Measurements from ENCODE around the gene KLHL6.

DNA sequence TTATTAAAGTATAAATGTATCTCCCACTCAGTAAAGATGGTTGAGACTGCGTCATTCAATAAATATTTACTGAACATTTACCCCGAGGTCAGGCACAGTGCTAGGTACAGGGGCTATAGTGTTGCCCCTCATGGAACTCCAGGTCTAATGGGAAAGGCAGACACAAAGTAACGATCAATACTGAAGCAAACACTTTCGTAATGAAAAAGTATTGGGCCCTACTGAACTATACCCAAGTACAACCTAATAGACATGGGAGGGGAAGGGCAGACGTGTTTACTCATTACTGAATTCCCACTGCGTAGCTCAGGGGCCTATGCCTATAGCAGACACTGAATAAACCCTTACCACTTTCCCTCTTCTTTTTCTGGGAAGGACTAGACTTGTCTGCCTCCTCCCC lies 56.9 kb downstream of the KLHL6 start:
- no peak for TF ChIP-seq POLR2A (IDR thresholded peaks at IDR 0.05)
- TF ChIP-seq, protein P1, sequence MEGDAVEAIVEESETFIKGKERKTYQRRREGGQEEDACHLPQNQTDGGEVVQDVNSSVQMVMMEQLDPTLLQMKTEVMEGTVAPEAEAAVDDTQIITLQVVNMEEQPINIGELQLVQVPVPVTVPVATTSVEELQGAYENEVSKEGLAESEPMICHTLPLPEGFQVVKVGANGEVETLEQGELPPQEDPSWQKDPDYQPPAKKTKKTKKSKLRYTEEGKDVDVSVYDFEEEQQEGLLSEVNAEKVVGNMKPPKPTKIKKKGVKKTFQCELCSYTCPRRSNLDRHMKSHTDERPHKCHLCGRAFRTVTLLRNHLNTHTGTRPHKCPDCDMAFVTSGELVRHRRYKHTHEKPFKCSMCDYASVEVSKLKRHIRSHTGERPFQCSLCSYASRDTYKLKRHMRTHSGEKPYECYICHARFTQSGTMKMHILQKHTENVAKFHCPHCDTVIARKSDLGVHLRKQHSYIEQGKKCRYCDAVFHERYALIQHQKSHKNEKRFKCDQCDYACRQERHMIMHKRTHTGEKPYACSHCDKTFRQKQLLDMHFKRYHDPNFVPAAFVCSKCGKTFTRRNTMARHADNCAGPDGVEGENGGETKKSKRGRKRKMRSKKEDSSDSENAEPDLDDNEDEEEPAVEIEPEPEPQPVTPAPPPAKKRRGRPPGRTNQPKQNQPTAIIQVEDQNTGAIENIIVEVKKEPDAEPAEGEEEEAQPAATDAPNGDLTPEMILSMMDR (IDR thresholded peaks at IDR 0.05) = no peak

Measured in adrenal gland (tissue), 5 donors.